ENCODE data around the gene ERICH2. TPM values are rescaled to one million over a fixed set of nuclear protein-coding genes. Genes with fewer than 3 reads are reported as not detected.

Gene ERICH2
- total RNA-seq, 1 donor from 2014 or later = not detected

GRCh38 chr2:170818752-170819470 is 48.7 kb downstream of the ERICH2 start:
- no peak for DNase-seq (ENCODE audit: low read depth, low spot score)
- peaks cover 3% of the 10 kb centered on the region for H3K36me3 Mint-ChIP-seq (ENCODE audit: low read depth)
- peaks cover 99% of the 10 kb centered on the region for H3K27me3 Mint-ChIP-seq (ENCODE audit: low read depth)
- H3K4me3 Mint-ChIP-seq = peak overlapping the region; percentile 80
- H3K27ac Mint-ChIP-seq (ENCODE audit: unreplicated experiment) = no peak overlapping the region
- H3K4me1 Mint-ChIP-seq = peaks cover 50% of the 10 kb centered on the region
- TF ChIP-seq, protein P1, sequence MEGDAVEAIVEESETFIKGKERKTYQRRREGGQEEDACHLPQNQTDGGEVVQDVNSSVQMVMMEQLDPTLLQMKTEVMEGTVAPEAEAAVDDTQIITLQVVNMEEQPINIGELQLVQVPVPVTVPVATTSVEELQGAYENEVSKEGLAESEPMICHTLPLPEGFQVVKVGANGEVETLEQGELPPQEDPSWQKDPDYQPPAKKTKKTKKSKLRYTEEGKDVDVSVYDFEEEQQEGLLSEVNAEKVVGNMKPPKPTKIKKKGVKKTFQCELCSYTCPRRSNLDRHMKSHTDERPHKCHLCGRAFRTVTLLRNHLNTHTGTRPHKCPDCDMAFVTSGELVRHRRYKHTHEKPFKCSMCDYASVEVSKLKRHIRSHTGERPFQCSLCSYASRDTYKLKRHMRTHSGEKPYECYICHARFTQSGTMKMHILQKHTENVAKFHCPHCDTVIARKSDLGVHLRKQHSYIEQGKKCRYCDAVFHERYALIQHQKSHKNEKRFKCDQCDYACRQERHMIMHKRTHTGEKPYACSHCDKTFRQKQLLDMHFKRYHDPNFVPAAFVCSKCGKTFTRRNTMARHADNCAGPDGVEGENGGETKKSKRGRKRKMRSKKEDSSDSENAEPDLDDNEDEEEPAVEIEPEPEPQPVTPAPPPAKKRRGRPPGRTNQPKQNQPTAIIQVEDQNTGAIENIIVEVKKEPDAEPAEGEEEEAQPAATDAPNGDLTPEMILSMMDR (conservative IDR thresholded peaks at IDR 0.05) = no peak
- H3K9me3 Mint-ChIP-seq = no peaks in the 10 kb centered on the region

DNA sequence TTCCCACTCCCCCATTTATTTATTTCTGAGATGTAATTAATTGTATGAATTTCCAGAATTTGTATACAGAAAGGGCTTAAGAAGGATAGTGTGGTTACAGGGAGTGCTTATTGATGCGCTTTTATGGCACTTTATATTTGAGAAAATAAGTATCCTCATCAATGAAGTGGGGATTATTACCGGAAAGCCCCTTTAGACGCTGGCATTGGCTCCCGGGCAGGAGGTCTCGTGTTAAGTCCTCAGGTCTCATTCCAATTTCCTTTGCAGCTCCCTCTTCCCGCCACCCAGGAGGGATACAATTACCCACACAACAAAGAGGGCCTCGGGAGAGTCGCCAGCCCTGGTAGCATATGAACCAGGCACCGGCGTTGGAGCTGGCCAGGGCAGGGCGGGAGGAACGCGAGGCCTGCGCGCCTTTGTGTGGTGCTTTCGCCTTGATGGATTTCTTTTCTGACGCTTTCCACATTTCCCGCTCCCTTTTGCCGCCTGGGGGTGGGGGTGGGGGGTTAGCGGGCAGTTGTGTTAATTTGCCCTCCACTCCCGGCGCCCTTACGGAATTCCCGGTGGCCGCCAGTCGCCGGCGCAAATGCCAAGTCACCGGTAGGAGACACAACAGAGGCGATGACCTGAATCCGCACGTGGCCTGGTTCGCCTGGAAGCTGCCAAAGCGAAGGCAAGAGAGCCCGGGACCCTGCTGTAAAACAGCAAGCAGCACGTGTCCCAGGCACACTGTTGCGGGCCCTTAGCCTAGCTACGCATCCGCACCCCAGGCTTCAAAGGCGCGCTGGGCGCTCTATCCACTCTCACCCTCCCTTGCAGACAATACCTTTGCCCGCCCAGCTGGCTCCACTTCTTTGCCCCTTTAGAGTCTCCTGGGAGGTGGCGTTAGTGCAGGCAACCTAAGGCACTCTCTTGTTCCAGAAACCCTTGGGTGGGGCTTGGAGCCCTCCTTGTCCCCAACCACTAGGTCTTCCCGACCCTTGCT is 49.8 kb downstream of the ERICH2 start:
- peaks cover 46% of the 10 kb centered on the region for H3K4me1 Mint-ChIP-seq
- no peak for DNase-seq (ENCODE audit: low read depth, low spot score)
- TF ChIP-seq, protein P1 (conservative IDR thresholded peaks at IDR 0.05) = no peak
- peak overlapping the region; percentile 61 for H3K4me3 Mint-ChIP-seq
- no peaks in the 10 kb centered on the region for H3K9me3 Mint-ChIP-seq
- peaks cover 3% of the 10 kb centered on the region for H3K36me3 Mint-ChIP-seq (ENCODE audit: low read depth)
- no peak overlapping the region for H3K27ac Mint-ChIP-seq (ENCODE audit: unreplicated experiment)
- peaks cover 99% of the 10 kb centered on the region for H3K27me3 Mint-ChIP-seq (ENCODE audit: low read depth)

- Mint-ChIP-seq H3K27ac (ENCODE audit: unreplicated experiment) (no peak overlapping the region), H3K36me3 (ENCODE audit: low read depth) (peaks cover 3% of the 10 kb centered on the region), H3K9me3 (no peaks in the 10 kb centered on the region), H3K27me3 (ENCODE audit: low read depth) (peaks cover 98% of the 10 kb centered on the region), H3K4me1 (peaks cover 40% of the 10 kb centered on the region), H3K4me3 (peak overlapping the region; percentile 10)
- TF ChIP-seq, protein P1 (conservative IDR thresholded peaks at IDR 0.05) = no peak
- no peak for DNase-seq (ENCODE audit: low read depth, low spot score)
These were observed 50.8 kb downstream of the ERICH2 start for GRCh38 chr2:170820757-170821530.

DNA sequence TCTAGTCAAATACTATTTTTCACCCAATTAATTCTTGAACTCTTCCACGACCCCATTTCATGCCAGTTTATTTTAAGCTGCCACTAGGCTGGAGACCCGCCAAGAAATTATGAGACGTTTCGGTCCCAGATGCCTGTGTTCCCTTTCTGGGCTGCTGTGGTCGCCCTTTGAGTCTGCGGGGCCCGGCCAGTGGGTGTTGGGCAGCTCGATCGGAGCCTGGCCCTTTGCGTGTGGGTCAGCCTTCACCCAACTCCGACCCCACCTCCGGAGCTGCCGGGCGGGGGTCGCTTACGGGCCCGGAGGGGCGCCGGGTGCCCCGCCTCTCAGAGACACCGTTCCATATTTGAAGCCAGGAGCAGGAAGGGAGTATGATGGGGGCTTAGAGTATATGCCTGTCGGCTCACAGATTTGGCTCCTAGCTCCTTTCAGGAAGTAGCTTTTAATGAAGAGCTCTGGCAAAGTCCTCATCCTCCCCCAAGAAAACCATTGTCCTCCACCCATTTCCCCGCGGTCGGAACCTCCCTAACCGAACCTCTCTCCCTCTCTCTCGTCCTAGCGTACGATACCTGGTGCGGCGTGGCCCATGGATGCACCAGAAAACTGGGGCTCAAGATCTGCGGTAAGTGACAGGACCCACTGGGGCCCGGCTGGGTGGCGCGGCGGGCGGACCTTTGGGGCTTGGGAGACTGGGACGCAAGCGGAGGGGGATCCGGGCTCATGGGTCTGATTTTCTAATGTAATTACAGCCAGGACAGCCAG is 51.5 kb downstream of the ERICH2 start:
- H3K9me3 Mint-ChIP-seq = no peaks in the 10 kb centered on the region
- no peak overlapping the region for H3K27ac Mint-ChIP-seq (ENCODE audit: unreplicated experiment)
- H3K27me3 Mint-ChIP-seq (ENCODE audit: low read depth) = peaks cover 97% of the 10 kb centered on the region
- peaks cover 3% of the 10 kb centered on the region for H3K36me3 Mint-ChIP-seq (ENCODE audit: low read depth)
- TF ChIP-seq, protein P1 (conservative IDR thresholded peaks at IDR 0.05) = no peak
- H3K4me1 Mint-ChIP-seq = peaks cover 35% of the 10 kb centered on the region
- H3K4me3 Mint-ChIP-seq = peak overlapping the region; percentile 86
- no peak for DNase-seq (ENCODE audit: low read depth, low spot score)
